CD4-positive, alpha-beta T cell treated with Interleukin-4 for 4 hours (primary cell): ENCODE data around the gene MAFF.
A peak's percentile ranks its signal among the peaks of the same experiment; 100 is the strongest.
"Not testable (repeated sequence)": the region's sequence is repeated elsewhere in the genome, so short reads cannot be mapped to it uniquely, and the experiment has no call there.

ENCODE experiments used
- DNase-seq: peaks from one replicate; pipeline ENCODE4 v3.0.0-alpha.2; 2020

Gene MAFF

DNA sequence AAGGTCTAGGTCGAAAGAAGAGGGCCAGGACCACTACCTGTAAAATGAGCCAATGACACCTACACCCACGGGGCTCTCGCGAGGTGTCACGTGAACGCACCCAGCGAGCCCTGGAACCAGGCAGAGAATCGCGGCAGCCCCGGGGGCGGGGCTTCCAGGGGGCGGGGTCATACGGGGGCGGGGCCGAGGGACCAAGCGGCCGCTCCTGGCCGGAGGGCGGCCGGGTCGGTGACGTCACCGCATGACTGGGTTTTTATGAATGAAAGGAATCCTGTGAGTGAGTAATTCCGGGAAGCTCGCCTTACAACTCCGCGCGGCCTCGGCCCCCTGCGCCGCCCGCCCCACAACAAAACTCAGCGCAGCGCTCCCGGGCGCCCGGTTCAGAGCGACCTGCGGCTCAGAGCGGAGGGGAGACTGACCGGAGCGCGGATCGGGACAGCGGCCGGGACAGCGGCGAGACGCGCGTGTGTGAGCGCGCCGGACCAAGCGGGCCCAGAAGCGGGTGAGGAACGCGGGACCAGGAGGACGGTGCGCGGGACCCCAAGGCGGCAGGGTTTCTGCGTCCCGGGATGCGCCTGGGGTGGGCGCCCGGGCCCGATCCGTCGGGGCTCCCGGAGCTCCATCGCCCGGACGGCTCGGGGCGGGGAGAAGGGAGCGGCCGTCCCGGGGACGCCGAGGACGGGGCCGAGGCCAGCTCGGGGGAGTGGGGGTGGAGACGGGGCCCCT, at the start of gene MAFF:
TSS of gene MAFF (plus strand) at position 284 of the 726 bp plus-strand sequence. CDS start 11,860 bp downstream, outside the sequence.
- DNase-seq = peak; percentile 93

DNA sequence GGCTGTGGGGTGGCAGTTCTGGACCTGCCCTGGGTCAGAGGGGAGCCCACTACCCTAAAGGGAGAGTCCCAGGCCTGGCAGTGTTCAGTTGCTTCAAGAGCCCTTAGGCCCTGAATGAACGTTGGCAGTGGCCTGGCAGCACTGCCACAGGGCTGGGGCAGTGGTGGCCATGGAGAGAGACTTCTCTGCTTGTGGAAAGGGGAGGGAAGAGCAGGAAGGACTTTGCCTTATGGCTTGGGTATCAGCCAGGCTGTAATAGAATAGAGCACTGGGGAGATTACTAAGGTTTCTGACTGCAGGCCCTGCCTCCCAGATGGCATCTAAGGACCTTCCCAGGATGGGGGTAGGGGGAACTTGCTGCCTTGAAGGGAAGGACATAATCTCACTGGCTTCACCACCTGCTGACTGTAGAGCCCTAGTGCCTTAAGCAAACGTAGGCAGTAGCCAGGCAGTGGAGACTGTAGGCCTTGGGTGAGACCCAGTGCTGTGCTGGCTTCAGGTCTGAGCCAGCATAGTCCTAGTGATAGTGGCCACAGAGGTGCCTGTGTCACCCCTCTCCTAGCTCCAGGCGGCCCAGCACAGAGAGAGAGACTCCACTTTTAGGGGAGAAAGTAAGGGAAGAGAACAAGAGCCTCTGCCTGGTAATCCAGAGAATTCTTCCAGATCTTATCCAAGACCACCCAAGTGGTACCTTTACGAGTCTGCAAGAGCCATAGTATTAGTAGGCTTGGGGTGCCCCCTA, 47.8 kb upstream of the MAFF start:
- DNase-seq = no peak

DNA sequence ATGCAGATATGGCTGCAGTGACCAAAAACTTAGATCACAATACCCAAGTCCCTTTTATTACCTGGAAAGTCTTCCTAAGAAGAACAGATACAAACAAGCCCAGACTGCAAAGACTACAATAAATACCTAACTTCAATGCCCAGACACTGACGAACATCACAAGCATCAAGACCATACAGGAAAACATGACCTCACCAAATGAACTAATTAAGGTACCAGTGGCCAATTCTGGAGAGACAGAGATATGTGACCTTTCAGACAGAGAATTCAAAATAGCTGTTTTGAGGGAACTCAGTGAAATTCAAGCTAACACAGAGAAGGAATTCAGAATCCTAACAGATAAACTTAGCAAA, 47.3 kb upstream of the MAFF start:
- DNase-seq = not testable (repeated sequence)

DNA sequence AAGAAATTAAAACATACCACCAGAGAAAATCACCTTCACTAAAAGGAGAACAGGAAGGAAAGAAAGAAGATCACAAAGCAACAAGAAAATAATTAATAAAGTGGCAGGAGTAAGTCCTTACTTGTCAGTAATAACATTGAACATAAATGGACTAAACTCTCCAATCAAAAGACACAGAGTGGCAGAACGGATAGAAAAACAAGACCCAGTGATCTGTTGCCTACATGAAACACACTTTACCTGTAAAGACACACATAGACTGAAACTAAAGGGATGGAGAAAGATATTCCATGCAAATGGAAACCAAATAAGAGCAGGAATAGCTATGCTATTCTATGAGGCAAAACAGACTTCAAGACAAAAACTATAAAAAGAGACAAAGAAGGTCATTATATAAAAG, 46.1 kb upstream of the MAFF start:
- DNase-seq = no peak

DNA sequence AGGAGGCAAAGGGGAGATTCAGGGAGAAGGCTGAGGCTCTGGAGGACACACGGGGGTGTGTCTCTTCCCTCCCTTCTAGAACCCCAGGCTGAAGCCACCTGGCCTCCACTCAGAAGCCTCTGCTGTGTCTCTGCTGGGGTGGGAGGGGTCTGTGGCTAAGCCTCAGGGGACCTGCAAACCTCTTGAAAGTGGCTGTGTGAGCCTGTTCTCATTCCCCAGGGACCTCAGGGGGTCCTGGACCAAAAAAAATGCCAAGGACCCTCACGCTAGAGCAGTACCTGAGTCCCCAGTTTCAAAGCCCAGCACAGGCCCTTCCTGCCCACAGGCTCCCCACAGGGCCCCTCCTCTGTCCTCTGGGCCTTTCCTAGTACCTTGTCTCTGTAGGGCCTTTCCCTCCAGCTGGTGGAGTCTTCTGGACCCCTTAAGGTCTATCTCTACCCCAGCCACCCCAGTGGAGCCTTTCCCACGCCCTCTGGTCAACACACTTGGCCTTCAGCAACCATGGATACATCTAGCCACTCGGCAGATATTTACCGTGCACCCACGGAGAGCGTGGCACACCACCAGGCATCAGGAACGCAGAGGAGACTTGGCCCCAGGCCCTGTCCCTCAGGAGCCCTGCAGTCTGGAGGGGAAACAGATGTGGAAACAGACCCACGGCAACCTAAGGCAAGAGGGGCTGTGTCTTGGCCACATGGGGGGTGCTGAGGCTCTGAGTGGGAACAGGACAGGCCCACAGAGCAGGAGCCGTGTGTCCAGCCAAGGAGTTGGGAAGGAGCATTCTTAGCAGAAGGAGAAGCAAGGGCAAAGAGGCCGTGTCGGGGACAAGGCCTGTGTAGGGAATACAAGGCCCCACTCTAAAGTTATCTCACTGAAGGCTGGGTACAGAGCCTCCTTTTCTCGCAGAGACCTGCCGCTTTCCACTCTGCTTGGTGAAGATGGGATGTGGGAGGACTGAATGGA, 38.6 kb upstream of the MAFF start:
- no peak for DNase-seq

DNA sequence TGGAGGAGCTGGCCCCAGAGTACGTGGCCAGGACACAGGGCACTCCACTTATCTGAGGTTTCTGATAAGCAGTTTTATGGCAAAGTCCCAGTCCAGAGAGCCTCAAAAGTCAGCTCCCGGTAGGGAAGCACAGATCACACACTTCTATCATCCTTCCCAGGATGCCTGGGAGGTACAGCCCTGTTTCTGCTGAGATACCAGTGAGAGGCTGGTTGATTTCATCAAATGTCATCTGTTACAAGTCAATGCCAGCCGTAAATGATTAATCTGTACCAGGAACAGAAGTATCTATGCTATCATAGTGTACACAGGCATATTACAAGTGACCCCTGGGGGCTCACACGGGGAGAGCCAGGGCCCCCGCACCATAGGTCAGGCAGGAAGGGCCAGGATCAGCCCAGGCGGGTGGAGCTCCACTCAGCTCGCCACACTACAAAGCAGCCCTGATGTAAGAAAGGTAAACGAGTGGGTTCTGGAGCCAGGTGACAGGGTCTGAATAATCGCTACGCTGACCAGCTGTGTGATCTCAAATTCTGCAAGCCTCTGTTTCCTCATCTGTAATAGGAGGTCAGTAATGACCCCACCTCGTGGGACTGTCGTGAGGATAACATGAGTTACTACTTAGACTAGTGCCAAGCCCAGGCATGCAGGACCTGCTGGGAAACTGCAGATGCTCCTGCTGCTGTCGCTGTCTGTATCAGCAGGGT, 37.8 kb upstream of the MAFF start:
- DNase-seq = no peak

DNA sequence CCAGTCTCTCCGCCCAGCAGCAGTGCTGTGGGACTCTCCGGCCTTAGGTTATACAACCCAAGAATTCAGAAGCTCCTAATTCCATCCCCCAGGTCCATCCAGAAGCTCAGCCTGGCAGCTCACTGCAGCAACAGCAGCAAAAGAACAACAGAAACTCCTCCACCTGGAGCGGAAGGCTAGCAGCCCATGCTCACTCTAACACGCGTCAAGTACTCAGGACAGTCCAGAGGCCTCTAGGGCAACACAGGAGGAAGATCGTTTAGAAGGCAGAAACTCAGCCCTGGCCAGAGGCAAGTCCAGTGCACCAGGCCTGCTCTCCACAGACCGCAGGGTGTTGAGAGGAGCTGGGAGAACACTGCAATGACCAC, 37.3 kb upstream of the MAFF start:
- no peak for DNase-seq

DNA sequence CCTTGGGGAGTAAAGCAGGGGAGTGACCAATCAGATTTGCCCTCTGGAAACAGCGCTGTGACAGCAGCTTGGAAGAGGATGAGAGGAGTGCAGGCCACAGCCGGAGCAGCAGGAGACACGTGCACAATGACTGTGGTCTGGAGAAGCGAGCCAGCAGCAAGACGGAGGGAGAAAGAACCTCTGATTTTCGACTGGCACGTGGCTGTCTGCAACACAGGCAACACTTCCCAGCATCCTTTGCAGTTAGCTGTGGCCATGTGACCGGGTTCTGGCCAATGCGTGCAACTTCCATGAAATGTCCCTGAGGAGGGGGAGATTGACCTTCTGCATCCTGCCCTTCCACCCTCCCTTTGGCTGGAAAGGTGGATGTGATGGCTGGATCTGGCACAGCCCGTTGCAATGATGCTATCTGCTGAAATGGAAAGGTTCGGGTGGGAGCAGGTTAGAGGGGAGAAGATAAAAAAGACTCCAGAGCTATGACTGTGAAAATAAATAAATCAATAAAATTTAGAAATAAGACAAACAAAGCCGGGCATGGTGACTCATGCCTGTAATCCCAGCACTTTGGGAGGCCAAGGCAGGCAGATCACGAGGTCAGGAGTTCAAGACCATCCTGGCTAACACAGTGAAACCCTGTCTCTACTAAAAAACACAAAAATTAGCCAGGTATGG, 35.7 kb upstream of the MAFF start:
- DNase-seq = no peak

DNA sequence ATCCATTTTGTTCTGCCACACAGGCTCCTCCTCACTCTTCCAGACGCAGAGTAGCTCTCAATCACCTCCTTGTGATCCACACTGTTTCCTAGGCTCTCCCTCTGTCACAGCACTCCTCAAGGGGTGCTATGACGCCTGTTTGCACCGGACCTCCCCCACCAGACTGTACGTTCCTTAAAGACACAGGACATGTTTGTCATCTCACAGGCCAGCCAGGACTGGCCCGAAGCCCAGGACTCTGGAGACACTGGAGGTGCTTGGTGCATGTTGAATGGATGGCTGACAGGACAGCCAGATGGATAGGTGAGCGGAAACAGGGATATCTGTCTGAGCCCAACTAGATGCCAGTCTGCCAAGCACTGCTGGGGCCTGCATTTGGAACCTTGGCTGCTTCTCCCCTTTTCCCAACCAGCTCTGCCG, 33.8 kb upstream of the MAFF start:
- DNase-seq = no peak

DNA sequence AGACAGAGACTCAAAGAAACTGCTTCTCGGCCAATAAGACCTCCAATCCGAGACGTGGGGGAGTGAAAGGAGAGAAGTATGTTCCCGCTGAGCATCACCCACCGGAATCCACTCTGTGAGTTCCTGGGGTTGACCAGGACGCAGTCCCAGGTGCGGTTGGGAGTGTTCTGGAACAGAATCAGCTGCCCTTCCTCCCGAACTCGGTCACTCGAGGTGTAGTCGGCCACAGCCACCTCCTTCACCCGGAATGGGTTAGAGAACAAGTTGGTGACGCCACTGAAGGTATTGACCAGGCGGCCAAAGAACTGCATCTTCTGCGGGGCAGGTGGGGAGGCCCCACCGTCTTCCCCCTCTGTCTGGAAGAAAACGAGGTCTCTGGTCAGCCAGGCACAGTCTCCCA, 32.7 kb upstream of the MAFF start:
- no peak for DNase-seq

DNA sequence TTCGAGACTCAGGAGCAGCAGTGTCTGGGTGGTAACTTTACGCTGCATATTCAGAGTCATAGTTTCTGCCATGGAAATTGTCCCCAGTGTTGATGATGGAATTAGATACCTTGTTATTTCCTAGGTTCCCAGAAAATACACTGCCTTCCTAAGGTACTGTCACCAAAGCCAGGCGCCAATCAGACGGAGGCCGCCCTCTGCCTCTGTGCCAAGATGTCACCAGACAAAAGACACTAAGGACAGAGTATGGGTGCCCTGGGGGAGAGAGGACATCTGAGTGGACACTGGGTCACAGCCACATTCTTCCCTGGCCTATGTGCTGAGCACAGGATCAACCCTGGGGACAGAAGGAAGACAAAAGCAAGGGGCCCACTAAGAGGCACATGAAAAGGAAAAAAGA, 31.3 kb upstream of the MAFF start:
- no peak for DNase-seq

DNA sequence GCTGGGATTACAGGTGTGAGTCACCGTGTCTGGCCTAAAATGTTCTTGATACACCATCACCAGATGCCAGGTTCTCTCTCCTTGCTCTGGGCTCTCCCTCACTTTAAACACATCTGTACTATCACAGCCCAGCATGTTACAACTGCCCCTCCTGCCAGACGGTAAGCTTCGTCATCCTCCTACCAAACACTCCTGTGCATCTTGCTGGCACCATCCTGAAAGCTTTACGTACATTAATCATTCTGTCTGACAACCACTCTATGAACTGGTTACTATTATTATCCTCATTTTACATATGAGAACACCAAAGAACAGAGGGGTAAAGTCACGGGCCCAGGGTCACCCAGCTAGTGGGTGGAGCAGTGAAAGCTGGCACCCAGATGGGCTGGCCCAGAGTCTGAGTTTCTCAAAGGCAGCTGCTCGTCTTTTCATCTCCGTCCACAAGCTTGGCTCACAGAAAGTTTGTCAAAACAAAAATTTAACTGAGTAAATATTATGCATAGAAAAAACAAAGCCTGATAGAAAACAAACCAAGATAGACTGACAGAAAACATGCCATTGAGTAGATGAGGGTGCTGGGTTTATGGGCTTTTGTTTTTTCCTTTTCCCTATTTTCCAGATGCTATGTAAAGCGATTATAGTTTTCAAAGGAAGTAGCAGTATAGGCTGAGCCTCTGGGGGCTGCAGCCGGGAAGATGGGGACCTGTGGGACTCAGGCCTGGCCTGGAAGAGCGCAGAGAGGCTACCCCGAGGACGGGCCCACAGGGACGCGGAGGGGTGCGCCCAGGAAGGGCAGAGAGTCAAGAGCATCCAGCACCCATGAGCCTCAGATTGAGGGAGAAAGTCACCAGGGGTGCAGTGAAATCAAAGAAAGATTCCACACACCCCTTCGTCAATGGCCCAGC, 29.6 kb upstream of the MAFF start:
- no peak for DNase-seq

DNA sequence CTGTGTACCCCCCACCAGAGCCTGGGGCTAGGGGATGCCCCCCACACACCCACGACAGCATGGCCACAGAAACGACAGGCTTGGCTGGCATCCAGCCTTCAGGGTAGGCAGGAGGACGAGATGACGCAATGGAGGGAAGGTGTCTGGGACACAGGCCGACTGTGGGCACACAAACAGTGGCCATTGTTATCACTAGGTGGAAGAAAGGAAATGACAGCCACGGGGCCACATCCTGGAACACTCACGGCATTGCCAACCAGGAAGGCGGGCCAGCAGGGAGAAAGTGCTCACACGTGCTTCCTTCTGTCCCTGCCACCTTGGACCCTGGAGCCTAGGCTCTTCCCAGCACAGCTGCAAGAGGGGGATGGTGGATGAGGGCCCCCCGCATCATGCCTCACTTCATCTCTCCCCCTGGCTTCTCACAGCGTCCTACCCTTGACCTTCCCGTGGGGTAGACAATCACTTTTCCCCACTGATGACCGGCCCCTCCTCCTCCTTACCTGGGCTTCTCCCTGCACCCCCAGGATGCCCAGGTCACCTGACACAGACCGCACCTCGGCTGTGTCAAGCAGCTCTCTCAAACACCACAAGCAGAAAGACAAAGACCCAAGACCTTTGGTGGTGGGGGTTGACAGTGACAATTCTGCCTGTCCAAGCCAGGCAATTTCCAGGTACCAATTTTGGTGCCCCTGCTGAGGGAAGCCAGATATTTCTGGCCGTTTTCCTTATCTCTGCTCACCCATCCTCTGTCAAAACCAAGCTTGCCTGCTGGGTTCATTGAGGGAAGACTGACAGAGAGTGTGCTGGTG, 28.8 kb upstream of the MAFF start:
- peak; percentile 31 for DNase-seq

DNA sequence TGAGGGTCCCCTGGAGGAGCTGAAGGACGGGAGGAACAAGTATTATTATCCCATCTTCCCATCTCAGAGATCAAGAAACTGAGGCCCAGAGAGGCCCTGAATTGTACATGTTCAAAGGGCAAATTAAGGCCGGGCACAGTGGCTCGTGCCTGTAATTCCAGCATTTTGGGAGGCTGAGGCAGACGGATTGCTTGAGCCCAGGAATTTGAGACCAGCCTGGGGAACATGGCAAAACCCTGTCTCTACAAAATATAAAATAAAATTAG, 28.2 kb upstream of the MAFF start:
- DNase-seq = no peak

DNA sequence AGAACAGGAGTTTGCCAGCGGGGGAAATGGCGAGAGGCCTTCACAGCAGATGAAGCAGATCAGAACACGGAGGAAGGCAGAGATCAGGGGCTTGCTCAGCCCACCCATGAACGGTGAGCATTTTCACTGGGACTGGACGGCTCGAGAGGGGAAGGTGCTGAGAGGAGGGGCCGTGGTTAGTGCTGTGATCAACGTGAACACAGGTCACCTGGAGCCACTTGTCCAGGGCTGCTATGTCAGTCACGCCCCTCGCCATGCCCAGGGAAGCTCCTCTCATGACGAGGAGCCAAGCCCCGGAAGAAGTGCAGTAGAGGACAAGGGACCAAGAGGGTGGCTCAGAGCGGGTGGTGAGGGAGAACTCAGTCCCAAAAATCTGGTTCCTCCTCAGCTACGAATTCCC, 27.2 kb upstream of the MAFF start:
- DNase-seq = no peak

DNA sequence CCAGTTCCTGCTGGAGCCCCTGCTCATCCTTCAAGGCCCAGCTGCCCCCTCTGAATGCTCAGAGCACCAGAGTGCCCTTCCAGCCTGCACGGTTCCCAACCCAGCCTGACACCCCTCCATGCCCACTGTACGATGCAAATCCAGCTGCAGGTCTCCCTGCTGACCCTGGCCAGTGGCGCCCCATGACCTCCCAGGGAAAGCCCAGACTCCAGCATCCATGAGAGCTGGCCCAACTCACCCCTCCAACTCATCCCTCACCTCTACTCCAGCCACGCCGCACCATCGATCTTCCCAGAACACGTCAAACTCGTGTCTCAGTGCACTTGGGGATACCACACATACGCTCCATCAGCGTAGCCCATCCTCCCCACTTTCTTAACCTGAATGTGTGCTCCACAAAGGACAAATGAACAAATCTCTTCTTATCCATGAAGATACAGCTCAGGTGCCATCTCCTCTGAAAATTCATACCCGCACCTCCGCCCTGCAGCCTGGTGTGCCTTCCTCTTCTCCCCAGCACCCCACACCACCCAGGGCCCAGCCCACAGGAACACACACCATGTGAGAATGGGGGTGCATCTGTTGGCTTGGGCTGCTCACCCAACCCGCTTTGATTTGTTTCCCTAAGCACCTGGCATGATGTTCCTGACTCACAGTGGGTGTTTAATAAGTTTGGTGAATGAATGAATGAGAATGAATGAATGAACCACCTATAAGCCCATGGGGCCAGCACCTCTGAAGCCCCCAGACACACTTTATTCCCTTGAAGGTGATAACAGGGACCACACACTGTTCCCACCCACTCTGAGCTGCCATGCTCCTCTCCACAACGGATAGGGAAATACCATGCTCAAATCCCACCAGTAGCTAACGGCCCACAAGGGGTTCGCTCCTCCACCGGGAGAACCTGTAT, 26.3 kb upstream of the MAFF start:
- no peak for DNase-seq

DNA sequence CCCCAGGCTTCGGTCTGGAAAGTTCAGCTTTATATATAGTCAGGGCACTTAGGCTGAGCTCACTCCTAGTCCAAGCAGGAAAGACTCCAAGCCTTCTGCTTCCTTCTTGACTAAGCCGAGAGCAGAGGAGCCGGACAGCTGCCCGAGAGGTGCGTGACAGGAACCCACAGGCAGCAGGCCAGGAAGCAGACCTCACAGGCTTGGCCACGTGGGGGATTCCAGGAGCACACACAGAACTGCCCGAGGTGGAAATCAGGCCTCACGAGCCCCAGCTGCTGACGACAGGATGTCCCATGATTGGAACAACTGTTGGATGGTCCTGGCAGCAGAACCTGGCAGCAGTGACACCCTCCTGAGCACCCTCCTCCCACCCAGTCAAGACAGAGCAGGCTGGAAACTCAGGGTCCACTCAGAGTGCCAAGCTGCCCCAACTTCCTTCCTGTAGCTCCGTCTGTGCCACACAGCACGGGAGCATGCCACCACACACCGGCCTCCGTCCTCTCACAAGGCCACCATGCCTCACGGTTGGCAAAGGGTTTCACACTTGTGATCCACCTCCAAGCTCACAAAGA, 25.5 kb upstream of the MAFF start:
- DNase-seq = peak; percentile 50

DNA sequence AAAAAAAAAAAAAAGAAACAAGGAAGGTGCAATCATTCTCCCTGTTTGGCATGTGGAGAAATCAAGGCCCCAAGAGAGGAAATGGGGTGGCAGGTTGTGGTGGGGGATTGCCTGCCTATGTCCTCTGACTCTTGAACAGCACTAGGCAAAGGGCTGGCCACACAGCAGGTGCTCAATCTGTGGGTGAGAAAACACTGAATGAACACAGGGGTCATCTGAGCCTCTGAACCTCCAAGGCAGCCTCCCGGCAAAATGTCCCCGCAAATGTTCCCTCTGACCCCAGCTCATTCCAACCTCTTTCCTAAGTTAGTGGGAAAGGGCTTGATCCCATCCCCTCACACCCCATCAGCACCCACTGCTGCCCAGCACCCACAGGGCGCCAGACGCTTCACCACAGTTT, 24.8 kb upstream of the MAFF start:
- no peak for DNase-seq

DNA sequence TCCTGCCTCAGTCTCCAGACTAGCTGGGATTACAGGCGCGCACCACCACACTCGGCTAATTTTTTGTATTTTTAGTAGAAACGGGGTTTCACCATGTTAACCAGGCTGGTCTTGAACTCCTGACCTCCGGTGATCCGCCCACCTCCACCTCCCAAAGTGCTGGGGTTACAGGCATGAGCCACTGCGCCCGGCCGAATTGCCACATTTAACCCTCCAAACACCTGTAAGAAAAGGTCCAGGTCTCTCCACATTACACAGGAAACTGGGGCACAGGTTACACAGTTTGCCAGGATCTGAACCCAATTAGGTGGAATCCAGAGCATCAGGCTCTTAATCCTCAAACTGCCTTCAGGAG, 24.2 kb upstream of the MAFF start:
- DNase-seq = not testable (repeated sequence)
